GM12865 (cell line): ENCODE data around the gene EIF4E3.

Experiments used
- DNase-seq: peaks from one replicate; pipeline ENCODE4 v3.0.0; 2010; ENCODE audit warnings: low read depth
- H3K4me3 ChIP-seq: 2 replicates; pipeline ENCODE4 v1.5.1; 2011; ENCODE audit warnings: mild to moderate bottlenecking, low read depth, low read length, control low read depth
- CTCF ChIP-seq: IDR thresholded peaks from 2 replicates; pipeline ENCODE4 v1.5.1; 2011; ENCODE audit warnings: low read length, control low read depth, low read depth, inconsistent platforms; ENCODE audit not compliant: insufficient read depth; ENCODE audit errors: missing control alignments

Gene EIF4E3

GRCh38 chr3:71702131-71703024, 22.8 kb downstream of the EIF4E3 start:
- DNase-seq = no peak
- no peak for TF ChIP-seq CTCF
- H3K4me3 ChIP-seq = no peak overlapping the region

- DNase-seq = no peak
- no peak for TF ChIP-seq CTCF
- H3K4me3 ChIP-seq = no peak overlapping the region
These were observed 23.9 kb downstream of the EIF4E3 start for GRCh38 chr3:71701251-71701762.

GRCh38 chr3:71695000-71695482, 30.2 kb downstream of the EIF4E3 start:
- TF ChIP-seq CTCF = no peak
- no peak overlapping the region for H3K4me3 ChIP-seq
- DNase-seq = no peak

- DNase-seq = no peak
- H3K4me3 ChIP-seq = no peak overlapping the region
- no peak for TF ChIP-seq CTCF
These were observed 30.7 kb downstream of the EIF4E3 start for GRCh38 chr3:71694358-71694999.

- H3K4me3 ChIP-seq = no peak overlapping the region
- no peak for TF ChIP-seq CTCF
- DNase-seq = no peak
These were observed 31.6 kb downstream of the EIF4E3 start for GRCh38 chr3:71693641-71694040.

- H3K4me3 ChIP-seq = no peak overlapping the region
- no peak for TF ChIP-seq CTCF
- DNase-seq = no peak
These were observed 33.1 kb downstream of the EIF4E3 start for GRCh38 chr3:71692139-71692538.
